T-cell (primary cell): ENCODE results near the gene GORASP2. TPM values are rescaled to one million over a fixed set of nuclear protein-coding genes. Genes with fewer than 3 reads are reported as not detected.
A peak's percentile ranks its signal among the peaks of the same experiment; 100 is the strongest.

Experiments used
- ATAC-seq, 4 experiments: fragments of 200-7000 bp in 3 of 4; fragments of 150-1000 bp in 1 of 4; cut with Tn5 transposase; replicated peaks in 1 of 4; 1 replicate in 3 of 4; 2 replicates in 1 of 4; pipeline ENCODE4 v1.10.0; 2021; ENCODE audit warnings: moderate library complexity in 3 of 4, mild to moderate bottlenecking in 2 of 4, moderate number of reproducible peaks in 1 of 4
- CTCF ChIA-PET, 2 donors: fragments of 300-600 bp; sonication (Branson Sonifier 250); formaldehyde crosslinking; loops; one replicate each; lab custom pipeline; 2022; ENCODE audit warnings: antibody characterized with exemption in 2 of 2; lab: Charles Lee
- POLR2A ChIA-PET, 2 donors: fragments of 300-600 bp; sonication (Branson Sonifier 250); formaldehyde crosslinking; loops; one replicate each; lab custom pipeline; 2022; ENCODE audit warnings: antibody characterized with exemption in 2 of 2; lab: Charles Lee
- DNase-seq, 35 experiments: peaks; one replicate each; pipeline versions ENCODE4 v3.0.0 to v3.0.0-alpha.2; 2013 to 2023
- H3K27ac ChIP-seq: one replicate; pipeline ENCODE4 v1.5.1; 2013; ENCODE audit warnings: low read length
- H3K27me3 ChIP-seq, 2 experiments: replicated peaks in 1 of 2; 1 replicate in 1 of 2; 2 replicates in 1 of 2; pipeline versions ENCODE4 v1.6.1 to v1.7.0; 2013; ENCODE audit warnings: low read length in 1 of 2, mixed read lengths in 1 of 2; ENCODE audit not compliant: control insufficient read depth in 2 of 2, insufficient read depth in 2 of 2; ENCODE audit errors: extremely low read depth in 1 of 2
- H3K36me3 ChIP-seq, 2 donors: 1 replicate in 1 of 2; 2 replicates in 1 of 2; pipeline versions ENCODE4 v1.6.1 to v1.7.0; 2013; ENCODE audit warnings: low read length in 1 of 2; ENCODE audit not compliant: control insufficient read depth in 2 of 2, insufficient read depth in 1 of 2; ENCODE audit errors: extremely low read depth in 1 of 2
- H3K4me1 ChIP-seq, 2 experiments: 1 replicate in 1 of 2; 2 replicates in 1 of 2; pipeline versions ENCODE4 v1.6.1 to v1.7.0; 2013; ENCODE audit warnings: low read length in 2 of 2, mixed read lengths in 1 of 2; ENCODE audit not compliant: insufficient read depth in 2 of 2, control insufficient read depth in 1 of 2; ENCODE audit errors: extremely low read depth in 1 of 2
- H3K4me3 ChIP-seq, 2 donors: 1 replicate in 1 of 2; 2 replicates in 1 of 2; pipeline versions ENCODE4 v1.5.1 to v1.7.0; 2013; ENCODE audit warnings: mild to moderate bottlenecking in 2 of 2, low read length in 1 of 2, moderate library complexity in 1 of 2; ENCODE audit not compliant: control insufficient read depth in 1 of 2; ENCODE audit errors: extremely low read depth in 1 of 2
- H3K9me3 ChIP-seq: 2 replicates; pipeline ENCODE4 v1.7.0; 2013
- H3K27ac Mint-ChIP-seq, 2 donors: one replicate each; pipeline ENCODE4 v1.8.0; 2020 to 2021; ENCODE audit warnings: mild to moderate bottlenecking in 2 of 2, mixed read lengths in 2 of 2
- H3K27me3 Mint-ChIP-seq, 2 donors: one replicate each; pipeline ENCODE4 v1.8.0; 2021 to 2022; ENCODE audit warnings: mixed read lengths in 2 of 2
- H3K36me3 Mint-ChIP-seq: one replicate; pipeline ENCODE4 v1.8.0; 2021; ENCODE audit warnings: mixed read lengths
- H3K4me1 Mint-ChIP-seq, 3 donors: one replicate each; pipeline ENCODE4 v1.8.0; 2020 to 2022; ENCODE audit warnings: mixed read lengths in 3 of 3, mild to moderate bottlenecking in 1 of 3
- H3K4me3 Mint-ChIP-seq, 3 donors: one replicate each; pipeline ENCODE4 v1.8.0; 2020 to 2022; ENCODE audit warnings: mild to moderate bottlenecking in 3 of 3, mixed read lengths in 3 of 3, moderate library complexity in 3 of 3
- H3K9me3 Mint-ChIP-seq, 3 donors: one replicate each; pipeline ENCODE4 v1.8.0; 2020 to 2022; ENCODE audit warnings: mixed read lengths in 3 of 3
- WGBS: methylation state at CpG from one replicate; pipeline ENCODE4 v1.1.5; 2013; ENCODE audit warnings: missing lambda C conversion rate; ENCODE audit not compliant: insufficient coverage; 5-methylcytosine and 5-hydroxymethylcytosine counted together
- total RNA-seq, 35 experiments: library from RNA in 6 of 35; stranded (reverse) in 6 of 35; fragments of 120-200 nt in 1 of 35; gene quantifications; one replicate each; pipeline versions ENCODE4 v1.2.1 to v1.2.4 and lab custom pipeline; 2013 to 2026

The GORASP2 gene
- total RNA-seq, 5 donors from 2014 or later (not counting 1 experiment from before 2014, with no cell fraction given): 61.6 to 81.1 (median 71.0) TPM

- Histone ChIP-seq H3K36me3 (peaks cover 4 to 17% of the 10 kb centered on the region in 2 donors), H3K9me3 (no peaks in the 10 kb centered on the region), H3K4me1 (peaks cover 9 to 20% of the 10 kb centered on the region in 2 experiments), H3K27ac (no peak overlapping the region), H3K4me3 (no peak overlapping the region), H3K27me3 (no peaks in the 10 kb centered on the region)
- H3K27me3 Mint-ChIP-seq: no peaks in the 10 kb centered on the region
- no peak overlapping the region for H3K27ac Mint-ChIP-seq
- 100% methylated on average over 1 of the region's 3 CpGs for WGBS
- no peaks in the 10 kb centered on the region for H3K9me3 Mint-ChIP-seq
- ChIA-PET CTCF (no interaction called here), POLR2A (no interaction called here)
- ATAC-seq (no peak), DNase-seq (no peak)
- peaks cover 10 to 11% (median 10%) of the 10 kb centered on the region in 3 donors for H3K4me1 Mint-ChIP-seq
- peaks cover 10% of the 10 kb centered on the region for H3K36me3 Mint-ChIP-seq
- no peak overlapping the region for H3K4me3 Mint-ChIP-seq
Measured at GRCh38 chr2:170971071-170971470, 42.0 kb downstream of the GORASP2 start.

- POLR2A ChIA-PET: interaction anchor here in 1 of 2 donors (0.7 kb wide), 2 partner anchors 238 to 271 kb away, joined by 8 to 9 read pairs; no protein-coding TSS in a partner anchor
- Histone ChIP-seq H3K4me3 (peak overlapping the region; percentile 69 to 91), H3K4me1 (peaks cover 9 to 20% of the 10 kb centered on the region in 2 experiments), H3K27me3 (no peaks in the 10 kb centered on the region), H3K27ac (no peak overlapping the region), H3K9me3 (no peaks in the 10 kb centered on the region), H3K36me3 (peaks cover 4 to 5% of the 10 kb centered on the region in 2 donors)
- ATAC-seq (no peak), DNase-seq (no peak)
- no peak overlapping the region for H3K27ac Mint-ChIP-seq
- H3K36me3 Mint-ChIP-seq: no peaks in the 10 kb centered on the region
- WGBS: 92% methylated on average over 8 of the region's 20 CpGs
- no peaks in the 10 kb centered on the region for H3K9me3 Mint-ChIP-seq
- no peaks in the 10 kb centered on the region for H3K27me3 Mint-ChIP-seq
- CTCF ChIA-PET: interaction anchor here (0.6 to 3.2 kb wide), 16 partner anchors 10 to 648 kb away, joined by 3 to 26 read pairs (median 5); partner anchors contain the start of genes DCAF17 (in 1 of the 2), GORASP2 (in 1 of the 2) and METTL8 (in 1 of the 2)
- H3K4me1 Mint-ChIP-seq: peaks cover 10 to 11% (median 10%) of the 10 kb centered on the region in 3 donors
- H3K4me3 Mint-ChIP-seq: peak overlapping the region; percentile 59 to 79 (median 64)
Measured at GRCh38 chr2:170972296-170973224, 43.5 kb downstream of the GORASP2 start.

GRCh38 chr2:170973225-170973491 lies 44.1 kb downstream of the GORASP2 start:
- ChIA-PET CTCF (interaction anchor here (0.6 to 3.2 kb wide), 15 partner anchors 11 to 460 kb away, joined by 3 to 26 read pairs (median 5); partner anchors contain the start of genes DCAF17 (in 1 of the 2), GORASP2 (in 1 of the 2) and METTL8 (in 1 of the 2)), POLR2A (no interaction called here)
- H3K4me3 ChIP-seq: peak overlapping the region; percentile 69 to 91
- DNase-seq (no peak), ATAC-seq (no peak)
- no peak overlapping the region for H3K27ac Mint-ChIP-seq
- H3K4me1 Mint-ChIP-seq: peaks cover 10 to 11% (median 10%) of the 10 kb centered on the region in 3 donors
- H3K27ac ChIP-seq: no peak overlapping the region
- no peaks in the 10 kb centered on the region for H3K36me3 Mint-ChIP-seq
- peak overlapping the region; percentile 59 to 79 (median 64) for H3K4me3 Mint-ChIP-seq
- no peaks in the 10 kb centered on the region for H3K9me3 Mint-ChIP-seq
- H3K27me3 ChIP-seq: no peaks in the 10 kb centered on the region
- 3% methylated on average over 10 of the region's 12 CpGs for WGBS
- no peaks in the 10 kb centered on the region for H3K27me3 Mint-ChIP-seq
- peaks cover 2% of the 10 kb centered on the region in 2 donors for H3K36me3 ChIP-seq
- H3K4me1 ChIP-seq: peaks cover 9 to 20% of the 10 kb centered on the region in 2 experiments
- no peaks in the 10 kb centered on the region for H3K9me3 ChIP-seq

GRCh38 chr2:170973492-170974303 lies 44.6 kb downstream of the GORASP2 start:
- no peaks in the 10 kb centered on the region for H3K36me3 Mint-ChIP-seq
- no peak overlapping the region for H3K27ac ChIP-seq

GRCh38 chr2:170974304-170974993 lies 45.4 kb downstream of the GORASP2 start:
- Mint-ChIP-seq H3K9me3 (no peaks in the 10 kb centered on the region), H3K4me3 (peak overlapping the region; percentile 64 to 79 (median 74)), H3K36me3 (no peaks in the 10 kb centered on the region), H3K4me1 (peaks cover 10 to 11% (median 10%) of the 10 kb centered on the region in 3 donors), H3K27ac (peak overlapping the region; percentile 53 to 75), H3K27me3 (no peaks in the 10 kb centered on the region)
- ChIA-PET POLR2A (interaction anchor here in 1 of 2 donors (0.6 kb wide), 1 partner anchor 1281 kb away, joined by 3 read pairs; no protein-coding TSS in a partner anchor), CTCF (interaction anchor here (0.9 to 3.2 kb wide), 4 partner anchors 57 to 442 kb away, joined by 3 to 14 read pairs (median 3); no protein-coding TSS in a partner anchor)
- H3K4me1 ChIP-seq: peaks cover 9 to 20% of the 10 kb centered on the region in 2 experiments
- DNase-seq: no peak
- no peak overlapping the region for H3K27ac ChIP-seq
- peak overlapping the region; percentile 69 to 91 for H3K4me3 ChIP-seq
- ATAC-seq: no peak
- H3K36me3 ChIP-seq: no peaks in the 10 kb centered on the region
- H3K9me3 ChIP-seq: no peaks in the 10 kb centered on the region
- WGBS: 100% methylated on average over 8 of the region's 11 CpGs
- no peaks in the 10 kb centered on the region for H3K27me3 ChIP-seq

More at GRCh38 chr2:170973492-170974303, 44.6 kb downstream of the GORASP2 start:
- no peaks in the 10 kb centered on the region for H3K9me3 Mint-ChIP-seq
- ChIA-PET POLR2A (interaction anchor here in 1 of 2 donors (0.6 kb wide), 1 partner anchor 1280 kb away, joined by 3 read pairs; no protein-coding TSS in a partner anchor), CTCF (interaction anchor here (0.6 to 3.2 kb wide), 14 partner anchors 11 to 443 kb away, joined by 3 to 26 read pairs (median 4); partner anchors contain the start of gene GORASP2 (in 1 of the 2))
- peak overlapping the region; percentile 69 to 91 for H3K4me3 ChIP-seq
- H3K27me3 Mint-ChIP-seq: no peaks in the 10 kb centered on the region
- peaks cover 9 to 20% of the 10 kb centered on the region in 2 experiments for H3K4me1 ChIP-seq
- no peaks in the 10 kb centered on the region for H3K9me3 ChIP-seq
- peak; percentile 71 to 95 (median 84) for DNase-seq
- no peaks in the 10 kb centered on the region for H3K27me3 ChIP-seq
- H3K4me1 Mint-ChIP-seq: peaks cover 10 to 11% (median 10%) of the 10 kb centered on the region in 3 donors
- H3K4me3 Mint-ChIP-seq: peak overlapping the region; percentile 64 to 79 (median 78)
- peak overlapping the region; percentile 53 to 75 for H3K27ac Mint-ChIP-seq
- 11% methylated on average over 67 of the region's 67 CpGs for WGBS
- no peaks in the 10 kb centered on the region for H3K36me3 ChIP-seq
- ATAC-seq: peak; percentile 94 to 99 (median 96)
